ENCODE data around the gene HLA-DRB5.

DNA sequence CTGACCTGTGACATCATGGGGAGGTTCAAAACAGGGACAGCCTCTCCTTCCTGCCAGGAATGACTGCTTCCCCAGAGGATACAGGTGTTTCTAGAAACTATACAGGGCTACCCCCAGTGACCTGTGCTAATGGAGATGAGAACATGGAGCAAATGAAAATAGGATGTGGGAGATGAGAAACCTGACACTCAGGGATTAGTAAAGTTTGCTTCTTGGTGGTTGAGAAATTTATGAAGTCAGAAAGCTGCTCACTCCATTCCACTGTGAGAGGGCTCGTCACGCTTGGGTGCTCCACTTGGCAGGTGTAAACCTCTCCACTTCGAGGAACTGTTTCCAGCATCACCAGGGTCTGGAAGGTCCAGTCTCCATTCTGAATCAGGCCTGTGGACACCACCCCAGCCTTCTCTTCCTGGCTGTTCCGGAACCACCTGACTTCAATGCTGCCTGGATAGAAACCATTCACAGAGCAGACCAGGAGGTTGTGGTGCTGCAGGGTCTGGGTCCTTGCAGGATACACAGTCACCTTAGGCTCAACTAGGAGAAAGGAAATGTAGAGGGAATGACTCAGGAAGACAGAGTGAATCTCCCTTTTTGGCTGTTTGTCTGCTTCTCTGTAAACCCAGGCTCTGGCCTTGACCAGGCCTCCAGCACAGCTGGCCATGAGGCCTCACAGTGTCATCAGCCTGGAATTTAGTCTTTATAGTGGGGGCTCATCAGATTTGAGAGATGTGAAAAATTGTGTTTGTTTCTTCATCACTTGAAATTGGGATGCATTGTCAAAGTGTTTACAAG, 10.8 kb downstream of the HLA-DRB5 start:
- TF ChIP-seq, protein P1, sequence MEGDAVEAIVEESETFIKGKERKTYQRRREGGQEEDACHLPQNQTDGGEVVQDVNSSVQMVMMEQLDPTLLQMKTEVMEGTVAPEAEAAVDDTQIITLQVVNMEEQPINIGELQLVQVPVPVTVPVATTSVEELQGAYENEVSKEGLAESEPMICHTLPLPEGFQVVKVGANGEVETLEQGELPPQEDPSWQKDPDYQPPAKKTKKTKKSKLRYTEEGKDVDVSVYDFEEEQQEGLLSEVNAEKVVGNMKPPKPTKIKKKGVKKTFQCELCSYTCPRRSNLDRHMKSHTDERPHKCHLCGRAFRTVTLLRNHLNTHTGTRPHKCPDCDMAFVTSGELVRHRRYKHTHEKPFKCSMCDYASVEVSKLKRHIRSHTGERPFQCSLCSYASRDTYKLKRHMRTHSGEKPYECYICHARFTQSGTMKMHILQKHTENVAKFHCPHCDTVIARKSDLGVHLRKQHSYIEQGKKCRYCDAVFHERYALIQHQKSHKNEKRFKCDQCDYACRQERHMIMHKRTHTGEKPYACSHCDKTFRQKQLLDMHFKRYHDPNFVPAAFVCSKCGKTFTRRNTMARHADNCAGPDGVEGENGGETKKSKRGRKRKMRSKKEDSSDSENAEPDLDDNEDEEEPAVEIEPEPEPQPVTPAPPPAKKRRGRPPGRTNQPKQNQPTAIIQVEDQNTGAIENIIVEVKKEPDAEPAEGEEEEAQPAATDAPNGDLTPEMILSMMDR (IDR thresholded peaks at IDR 0.05; ENCODE audit: low read length): no peak
- TF ChIP-seq EZH2 (optimal IDR thresholded peaks at IDR 0.05; ENCODE audit: low read depth, low read length): no peak

Measured in MM.1S (cell line).